H1 (cell line): ENCODE measurements around the gene SH3BGRL3.

Experiments
- CTCF ChIP-seq, 3 experiments: IDR thresholded peaks; 1 replicate in 2 of 3; 2 replicates in 1 of 3; pipeline versions ENCODE4 v1.5.1 to v1.6.1; 2011; ENCODE audit warnings: low read length in 3 of 3, mild to moderate bottlenecking in 3 of 3, inconsistent platforms in 2 of 3, low read depth in 1 of 3, moderate library complexity in 1 of 3; ENCODE audit not compliant: insufficient read depth in 1 of 3; ENCODE audit errors: control extremely low read depth in 1 of 3
- EP300 ChIP-seq, 2 experiments: IDR thresholded peaks; 1 replicate in 1 of 2; 2 replicates in 1 of 2; pipeline ENCODE4 v1.6.1; 2011 to 2012; ENCODE audit warnings: low read depth in 2 of 2, low read length in 2 of 2, mild to moderate bottlenecking in 2 of 2, borderline replicate concordance in 1 of 2, inconsistent platforms in 1 of 2, moderate library complexity in 1 of 2
- EZH2 ChIP-seq: fragments of 200-600 bp; sonication (generic); IDR thresholded peaks from 2 replicates; pipeline ENCODE4 v1.7.1; 2012; ENCODE audit warnings: low read depth, mild to moderate bottlenecking, moderate library complexity, low read length, inconsistent platforms; ENCODE audit not compliant: severe bottlenecking
- POLR2A ChIP-seq, 2 experiments: IDR thresholded peaks; 1 replicate in 1 of 2; 2 replicates in 1 of 2; pipeline ENCODE4 v1.6.1; 2011; ENCODE audit warnings: low read depth in 2 of 2, low read length in 2 of 2, mild to moderate bottlenecking in 2 of 2; ENCODE audit errors: control extremely low read depth in 1 of 2
- SIX5 ChIP-seq: IDR thresholded peaks from 2 replicates; pipeline ENCODE4 v1.6.1; 2011; ENCODE audit warnings: mild to moderate bottlenecking, low read depth, low read length
- SP4 ChIP-seq: IDR thresholded peaks from 2 replicates; pipeline ENCODE4 v1.6.1; 2012; ENCODE audit warnings: low read length, inconsistent platforms

GRCh38 chr1:26291939-26292338 is 12.1 kb downstream of the SH3BGRL3 start:
- TF ChIP-seq SP4 (no peak), SIX5 (no peak), CTCF (IDR thresholded peaks at IDR 0.05; ENCODE audit: control extremely low read depth in 1 of 3, insufficient read depth in 1 of 3, low read depth in 1 of 3, low read length in 3 of 3) (no peak), EZH2 (no peak), EP300 (IDR thresholded peaks at IDR 0.05; ENCODE audit: borderline replicate concordance in 1 of 2, low read depth in 2 of 2, low read length in 2 of 2) (no peak), POLR2A (IDR thresholded peaks at IDR 0.05; ENCODE audit: control extremely low read depth in 1 of 2, low read depth in 2 of 2, low read length in 2 of 2) (no peak)
